ENCODE results near the gene COX8A. TPM values are rescaled to one million over a fixed set of nuclear protein-coding genes. Genes with fewer than 3 reads are reported as not detected.
A peak's percentile ranks its signal among the peaks of the same experiment; 100 is the strongest.

COX8A gene
- total and polyA plus RNA-seq, 2 of the 13 experiments (the other 11 are each of a cell fraction or from before 2014, with no cell fraction given), result 202 to 406 TPM

DNA sequence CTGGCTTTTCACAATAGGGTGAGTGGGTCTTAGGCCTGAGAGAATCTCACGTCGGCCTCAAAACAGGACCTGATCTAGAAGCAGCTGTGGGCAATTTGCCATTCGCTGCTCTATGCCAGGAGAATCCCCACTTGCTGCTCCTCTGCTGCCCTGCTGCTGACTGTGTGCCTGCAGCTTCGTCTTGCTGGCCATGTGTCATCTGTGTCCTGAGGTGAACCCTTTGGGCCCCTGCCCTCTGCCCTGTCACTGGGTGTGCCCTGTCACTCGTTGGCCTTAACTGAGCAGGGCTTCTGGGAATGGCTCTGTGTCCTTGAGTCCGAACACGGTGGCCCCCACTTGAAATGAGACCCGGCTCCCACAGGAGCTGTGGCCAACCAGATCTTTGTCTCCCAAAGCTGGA lies 29.4 kb upstream of the COX8A start (continued):
- TF ChIP-seq, protein P1, sequence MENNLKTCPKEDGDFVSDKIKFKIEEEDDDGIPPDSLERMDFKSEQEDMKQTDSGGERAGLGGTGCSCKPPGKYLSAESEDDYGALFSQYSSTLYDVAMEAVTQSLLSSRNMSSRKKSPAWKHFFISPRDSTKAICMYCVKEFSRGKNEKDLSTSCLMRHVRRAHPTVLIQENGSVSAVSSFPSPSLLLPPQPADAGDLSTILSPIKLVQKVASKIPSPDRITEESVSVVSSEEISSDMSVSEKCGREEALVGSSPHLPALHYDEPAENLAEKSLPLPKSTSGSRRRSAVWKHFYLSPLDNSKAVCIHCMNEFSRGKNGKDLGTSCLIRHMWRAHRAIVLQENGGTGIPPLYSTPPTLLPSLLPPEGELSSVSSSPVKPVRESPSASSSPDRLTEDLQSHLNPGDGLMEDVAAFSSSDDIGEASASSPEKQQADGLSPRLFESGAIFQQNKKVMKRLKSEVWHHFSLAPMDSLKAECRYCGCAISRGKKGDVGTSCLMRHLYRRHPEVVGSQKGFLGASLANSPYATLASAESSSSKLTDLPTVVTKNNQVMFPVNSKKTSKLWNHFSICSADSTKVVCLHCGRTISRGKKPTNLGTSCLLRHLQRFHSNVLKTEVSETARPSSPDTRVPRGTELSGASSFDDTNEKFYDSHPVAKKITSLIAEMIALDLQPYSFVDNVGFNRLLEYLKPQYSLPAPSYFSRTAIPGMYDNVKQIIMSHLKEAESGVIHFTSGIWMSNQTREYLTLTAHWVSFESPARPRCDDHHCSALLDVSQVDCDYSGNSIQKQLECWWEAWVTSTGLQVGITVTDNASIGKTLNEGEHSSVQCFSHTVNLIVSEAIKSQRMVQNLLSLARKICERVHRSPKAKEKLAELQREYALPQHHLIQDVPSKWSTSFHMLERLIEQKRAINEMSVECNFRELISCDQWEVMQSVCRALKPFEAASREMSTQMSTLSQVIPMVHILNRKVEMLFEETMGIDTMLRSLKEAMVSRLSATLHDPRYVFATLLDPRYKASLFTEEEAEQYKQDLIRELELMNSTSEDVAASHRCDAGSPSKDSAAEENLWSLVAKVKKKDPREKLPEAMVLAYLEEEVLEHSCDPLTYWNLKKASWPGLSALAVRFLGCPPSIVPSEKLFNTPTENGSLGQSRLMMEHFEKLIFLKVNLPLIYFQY (CRISPR knock-in tag; IDR thresholded peaks at IDR 0.05; ENCODE audit: borderline replicate concordance), result no peak
- TF ChIP-seq, protein P2, sequence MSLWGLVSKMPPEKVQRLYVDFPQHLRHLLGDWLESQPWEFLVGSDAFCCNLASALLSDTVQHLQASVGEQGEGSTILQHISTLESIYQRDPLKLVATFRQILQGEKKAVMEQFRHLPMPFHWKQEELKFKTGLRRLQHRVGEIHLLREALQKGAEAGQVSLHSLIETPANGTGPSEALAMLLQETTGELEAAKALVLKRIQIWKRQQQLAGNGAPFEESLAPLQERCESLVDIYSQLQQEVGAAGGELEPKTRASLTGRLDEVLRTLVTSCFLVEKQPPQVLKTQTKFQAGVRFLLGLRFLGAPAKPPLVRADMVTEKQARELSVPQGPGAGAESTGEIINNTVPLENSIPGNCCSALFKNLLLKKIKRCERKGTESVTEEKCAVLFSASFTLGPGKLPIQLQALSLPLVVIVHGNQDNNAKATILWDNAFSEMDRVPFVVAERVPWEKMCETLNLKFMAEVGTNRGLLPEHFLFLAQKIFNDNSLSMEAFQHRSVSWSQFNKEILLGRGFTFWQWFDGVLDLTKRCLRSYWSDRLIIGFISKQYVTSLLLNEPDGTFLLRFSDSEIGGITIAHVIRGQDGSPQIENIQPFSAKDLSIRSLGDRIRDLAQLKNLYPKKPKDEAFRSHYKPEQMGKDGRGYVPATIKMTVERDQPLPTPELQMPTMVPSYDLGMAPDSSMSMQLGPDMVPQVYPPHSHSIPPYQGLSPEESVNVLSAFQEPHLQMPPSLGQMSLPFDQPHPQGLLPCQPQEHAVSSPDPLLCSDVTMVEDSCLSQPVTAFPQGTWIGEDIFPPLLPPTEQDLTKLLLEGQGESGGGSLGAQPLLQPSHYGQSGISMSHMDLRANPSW (CRISPR knock-in tag; IDR thresholded peaks at IDR 0.05; ENCODE audit: borderline replicate concordance), result no peak
- no peak for TF ChIP-seq REPIN1 (CRISPR knock-in tag; IDR thresholded peaks at IDR 0.05; ENCODE audit: borderline replicate concordance, low read depth)
- no peak for TF ChIP-seq SP2 (CRISPR knock-in tag; IDR thresholded peaks at IDR 0.05)
- no peak for TF ChIP-seq SMAD9 (CRISPR knock-in tag; IDR thresholded peaks at IDR 0.05)
- TF ChIP-seq, protein P3, sequence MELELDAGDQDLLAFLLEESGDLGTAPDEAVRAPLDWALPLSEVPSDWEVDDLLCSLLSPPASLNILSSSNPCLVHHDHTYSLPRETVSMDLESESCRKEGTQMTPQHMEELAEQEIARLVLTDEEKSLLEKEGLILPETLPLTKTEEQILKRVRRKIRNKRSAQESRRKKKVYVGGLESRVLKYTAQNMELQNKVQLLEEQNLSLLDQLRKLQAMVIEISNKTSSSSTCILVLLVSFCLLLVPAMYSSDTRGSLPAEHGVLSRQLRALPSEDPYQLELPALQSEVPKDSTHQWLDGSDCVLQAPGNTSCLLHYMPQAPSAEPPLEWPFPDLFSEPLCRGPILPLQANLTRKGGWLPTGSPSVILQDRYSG (CRISPR knock-in tag; IDR thresholded peaks at IDR 0.05), result no peak
- TF ChIP-seq ZNF75D (CRISPR knock-in tag; IDR thresholded peaks at IDR 0.05; ENCODE audit: borderline replicate concordance), result no peak
- TF ChIP-seq, protein P4, sequence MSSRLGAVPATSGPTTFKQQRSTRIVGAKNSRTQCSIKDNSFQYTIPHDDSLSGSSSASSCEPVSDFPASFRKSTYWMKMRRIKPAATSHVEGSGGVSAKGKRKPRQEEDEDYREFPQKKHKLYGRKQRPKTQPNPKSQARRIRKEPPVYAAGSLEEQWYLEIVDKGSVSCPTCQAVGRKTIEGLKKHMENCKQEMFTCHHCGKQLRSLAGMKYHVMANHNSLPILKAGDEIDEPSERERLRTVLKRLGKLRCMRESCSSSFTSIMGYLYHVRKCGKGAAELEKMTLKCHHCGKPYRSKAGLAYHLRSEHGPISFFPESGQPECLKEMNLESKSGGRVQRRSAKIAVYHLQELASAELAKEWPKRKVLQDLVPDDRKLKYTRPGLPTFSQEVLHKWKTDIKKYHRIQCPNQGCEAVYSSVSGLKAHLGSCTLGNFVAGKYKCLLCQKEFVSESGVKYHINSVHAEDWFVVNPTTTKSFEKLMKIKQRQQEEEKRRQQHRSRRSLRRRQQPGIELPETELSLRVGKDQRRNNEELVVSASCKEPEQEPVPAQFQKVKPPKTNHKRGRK (CRISPR knock-in tag; IDR thresholded peaks at IDR 0.05), result no peak
- no peak for TF ChIP-seq KLF12 (CRISPR knock-in tag; IDR thresholded peaks at IDR 0.05; ENCODE audit: borderline replicate concordance)
- TF ChIP-seq, protein P5, sequence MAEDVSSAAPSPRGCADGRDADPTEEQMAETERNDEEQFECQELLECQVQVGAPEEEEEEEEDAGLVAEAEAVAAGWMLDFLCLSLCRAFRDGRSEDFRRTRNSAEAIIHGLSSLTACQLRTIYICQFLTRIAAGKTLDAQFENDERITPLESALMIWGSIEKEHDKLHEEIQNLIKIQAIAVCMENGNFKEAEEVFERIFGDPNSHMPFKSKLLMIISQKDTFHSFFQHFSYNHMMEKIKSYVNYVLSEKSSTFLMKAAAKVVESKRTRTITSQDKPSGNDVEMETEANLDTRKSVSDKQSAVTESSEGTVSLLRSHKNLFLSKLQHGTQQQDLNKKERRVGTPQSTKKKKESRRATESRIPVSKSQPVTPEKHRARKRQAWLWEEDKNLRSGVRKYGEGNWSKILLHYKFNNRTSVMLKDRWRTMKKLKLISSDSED (CRISPR knock-in tag; IDR thresholded peaks at IDR 0.05), result no peak
- TF ChIP-seq ZNF672 (CRISPR knock-in tag; IDR thresholded peaks at IDR 0.05), result no peak
- peak; percentile 59 for TF ChIP-seq NR2F6 (IDR thresholded peaks at IDR 0.05)
- TF ChIP-seq NR2F6 (CRISPR knock-in tag; IDR thresholded peaks at IDR 0.05), result peak; percentile 77
- TF ChIP-seq MXD4 (CRISPR knock-in tag; IDR thresholded peaks at IDR 0.05), result peak; percentile 46; the same call in 1 of the 2 replicates
- 0 out of 2 replicates have a peak, but pooled peaks have one; percentile 48 for TF ChIP-seq KLF6 (CRISPR knock-in tag; IDR thresholded peaks at IDR 0.05)
- TF ChIP-seq STAT5B (CRISPR knock-in tag; IDR thresholded peaks at IDR 0.05), result no peak
- TF ChIP-seq, protein P6, sequence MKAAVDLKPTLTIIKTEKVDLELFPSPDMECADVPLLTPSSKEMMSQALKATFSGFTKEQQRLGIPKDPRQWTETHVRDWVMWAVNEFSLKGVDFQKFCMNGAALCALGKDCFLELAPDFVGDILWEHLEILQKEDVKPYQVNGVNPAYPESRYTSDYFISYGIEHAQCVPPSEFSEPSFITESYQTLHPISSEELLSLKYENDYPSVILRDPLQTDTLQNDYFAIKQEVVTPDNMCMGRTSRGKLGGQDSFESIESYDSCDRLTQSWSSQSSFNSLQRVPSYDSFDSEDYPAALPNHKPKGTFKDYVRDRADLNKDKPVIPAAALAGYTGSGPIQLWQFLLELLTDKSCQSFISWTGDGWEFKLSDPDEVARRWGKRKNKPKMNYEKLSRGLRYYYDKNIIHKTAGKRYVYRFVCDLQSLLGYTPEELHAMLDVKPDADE (CRISPR knock-in tag; IDR thresholded peaks at IDR 0.05), result no peak
- no peak for TF ChIP-seq YEATS2 (CRISPR knock-in tag; IDR thresholded peaks at IDR 0.05; ENCODE audit: borderline replicate concordance)
- no peak for TF ChIP-seq ZNF776 (CRISPR knock-in tag; IDR thresholded peaks at IDR 0.05)
- TF ChIP-seq TARDBP (CRISPR knock-in tag; IDR thresholded peaks at IDR 0.05), result no peak

All from HepG2 (cell line).